Measurements from ENCODE around the gene PDILT. TPM values are rescaled to one million over a fixed set of nuclear protein-coding genes. Genes with fewer than 3 reads are reported as not detected.

The PDILT gene
- total RNA-seq, 4 donors from 2014 or later, result not detected

DNA sequence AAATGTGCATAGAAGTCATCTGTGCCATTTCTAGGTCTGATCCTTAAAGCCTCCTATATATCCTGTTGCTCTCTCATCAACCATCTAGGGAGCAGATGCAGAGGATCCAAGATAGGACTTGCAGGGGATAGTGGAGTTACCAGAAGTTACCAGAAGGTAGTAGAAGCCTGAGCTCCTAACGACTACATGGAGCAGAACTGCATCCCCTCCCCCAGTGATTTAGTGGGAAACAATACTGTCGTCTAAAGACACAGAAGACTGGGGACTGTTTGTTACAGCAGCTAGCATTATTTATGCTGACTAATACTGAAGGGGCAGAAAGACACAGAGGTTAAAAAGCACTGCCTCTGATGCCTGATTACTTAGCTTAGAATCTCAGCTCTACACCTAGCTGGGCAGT, 93.0 kb downstream of the PDILT start:
- no peak overlapping the region for H3K4me3 ChIP-seq (ENCODE audit: low read depth, poor library complexity, severe bottlenecking)
- TF ChIP-seq POLR2A (IDR thresholded peaks at IDR 0.05), result no peak
- intact Hi-C loops (cut with DNase I; ENCODE audit: low total_unique reads), result no loop called here
- DNase-seq (ENCODE audit: low spot score in 2 of 2), result no peak
- 73 to 89% methylated on average over 2 of the region's 2 CpGs for WGBS, 2 donors

DNA sequence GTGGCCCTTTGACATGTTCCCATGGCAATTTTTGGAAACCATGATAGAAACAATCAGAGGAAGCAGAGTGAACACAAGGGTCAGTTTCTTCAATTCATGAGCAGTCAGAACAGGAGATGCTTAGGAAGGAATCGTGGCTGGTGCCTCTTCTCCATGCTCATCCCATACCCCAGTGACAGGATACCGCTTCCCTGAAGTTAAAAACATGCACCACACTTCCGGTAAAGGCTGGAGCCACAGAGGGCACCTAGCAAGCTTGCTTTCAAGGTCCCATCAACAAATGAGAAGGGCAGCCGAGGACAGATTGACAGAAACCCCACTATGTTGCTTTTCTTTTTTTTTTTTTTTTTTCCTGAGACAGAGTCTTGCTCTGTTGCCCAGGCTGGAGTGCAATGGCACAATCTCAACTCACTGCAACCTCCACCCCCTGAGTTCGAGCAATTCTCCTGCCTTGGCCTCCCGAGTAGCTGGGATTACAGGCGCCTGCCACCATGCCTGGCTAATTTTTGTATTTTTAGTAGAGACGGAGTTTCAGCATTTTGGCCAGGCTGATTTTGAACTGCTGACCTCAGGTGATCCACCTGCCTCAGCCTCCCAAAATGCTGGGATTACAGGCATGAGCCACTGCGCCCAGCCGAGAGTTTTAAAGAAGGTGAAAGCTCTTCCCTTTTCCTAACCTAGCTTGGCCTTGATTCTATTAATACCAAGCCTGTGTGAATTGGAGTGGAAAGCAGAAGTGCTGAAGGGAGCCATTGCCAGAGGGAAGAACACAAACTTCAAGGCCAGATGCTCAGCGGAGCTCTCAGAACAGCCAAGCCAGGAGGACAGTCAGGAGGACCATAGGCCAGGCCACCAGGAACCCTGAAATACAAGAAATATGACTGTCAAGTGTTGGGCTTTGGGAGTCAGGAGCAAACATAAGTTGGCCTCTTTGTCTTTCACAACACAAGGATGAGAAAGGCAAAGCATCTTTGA, 93.8 kb downstream of the PDILT start:
- DNase-seq (ENCODE audit: low spot score in 2 of 2), result no peak
- no peak overlapping the region for H3K4me3 ChIP-seq (ENCODE audit: low read depth, poor library complexity, severe bottlenecking)
- 85% methylated on average over 11 of the region's 11 CpGs for WGBS, 2 donors
- intact Hi-C loops (cut with DNase I; ENCODE audit: low total_unique reads), result no loop called here
- TF ChIP-seq, protein P1, sequence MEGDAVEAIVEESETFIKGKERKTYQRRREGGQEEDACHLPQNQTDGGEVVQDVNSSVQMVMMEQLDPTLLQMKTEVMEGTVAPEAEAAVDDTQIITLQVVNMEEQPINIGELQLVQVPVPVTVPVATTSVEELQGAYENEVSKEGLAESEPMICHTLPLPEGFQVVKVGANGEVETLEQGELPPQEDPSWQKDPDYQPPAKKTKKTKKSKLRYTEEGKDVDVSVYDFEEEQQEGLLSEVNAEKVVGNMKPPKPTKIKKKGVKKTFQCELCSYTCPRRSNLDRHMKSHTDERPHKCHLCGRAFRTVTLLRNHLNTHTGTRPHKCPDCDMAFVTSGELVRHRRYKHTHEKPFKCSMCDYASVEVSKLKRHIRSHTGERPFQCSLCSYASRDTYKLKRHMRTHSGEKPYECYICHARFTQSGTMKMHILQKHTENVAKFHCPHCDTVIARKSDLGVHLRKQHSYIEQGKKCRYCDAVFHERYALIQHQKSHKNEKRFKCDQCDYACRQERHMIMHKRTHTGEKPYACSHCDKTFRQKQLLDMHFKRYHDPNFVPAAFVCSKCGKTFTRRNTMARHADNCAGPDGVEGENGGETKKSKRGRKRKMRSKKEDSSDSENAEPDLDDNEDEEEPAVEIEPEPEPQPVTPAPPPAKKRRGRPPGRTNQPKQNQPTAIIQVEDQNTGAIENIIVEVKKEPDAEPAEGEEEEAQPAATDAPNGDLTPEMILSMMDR (IDR thresholded peaks at IDR 0.05), result no peak

DNA sequence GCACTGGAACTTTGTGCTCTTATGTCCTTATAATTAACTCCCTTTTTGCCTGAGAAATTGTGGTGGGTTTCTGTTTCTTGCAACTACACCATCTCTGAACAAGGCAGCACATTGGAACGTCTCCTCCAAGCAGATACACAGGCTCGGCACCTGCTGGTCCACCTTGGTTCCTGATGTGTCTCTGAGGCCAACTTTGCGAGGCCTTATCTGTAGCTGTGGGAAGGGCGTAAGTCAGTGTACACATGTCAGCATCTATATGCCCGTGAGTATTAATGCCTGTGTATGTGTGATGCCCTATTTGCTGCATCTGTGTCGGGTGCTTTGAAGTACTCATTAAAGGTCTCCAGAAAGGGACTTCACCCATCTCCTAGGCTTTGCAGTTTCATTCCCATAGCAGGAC, 94.8 kb downstream of the PDILT start:
- no peak overlapping the region for H3K4me3 ChIP-seq (ENCODE audit: low read depth, poor library complexity, severe bottlenecking)
- WGBS, 2 donors, result 81 to 84% methylated on average over 6 of the region's 6 CpGs
- TF ChIP-seq POLR2A (IDR thresholded peaks at IDR 0.05), result no peak
- TF ChIP-seq, protein P1 (IDR thresholded peaks at IDR 0.05), result no peak
- intact Hi-C loops (cut with DNase I; ENCODE audit: low total_unique reads), result no loop called here
- DNase-seq (ENCODE audit: low spot score in 2 of 2), result no peak

Other genes with a start within 250 kb of the PDILT start
- 1 to 10 TPM in 2 of 4 donors, under 1 TPM in 1, not detected in 1; 0.46 to 3.7 (median 2.3) TPM for gene GP2, start 77.2 kb downstream of the PDILT start, total RNA-seq
- not detected for gene UMOD, start 52.0 kb downstream of the PDILT start, total RNA-seq
- 1 to 10 TPM; 1.5 to 5.5 (median 2.9) TPM for gene ACSM5, start 4.8 kb upstream of the PDILT start, total RNA-seq
- not detected for gene ACSM2A, start 46.8 kb upstream of the PDILT start, total RNA-seq
- gene ACSM2B, start 171.6 kb upstream of the PDILT start, total RNA-seq, result not detected

Measured in lower leg skin (tissue), 4 donors.